GM12864 (cell line): Measurements from ENCODE around the gene CRIP2.

Experiments
- DNase-seq: peaks from one replicate; pipeline ENCODE4 v3.0.0-alpha.2; 2011; ENCODE audit warnings: low read depth
- H3K4me3 ChIP-seq: 2 replicates; pipeline ENCODE4 v1.5.1; 2011; ENCODE audit warnings: mild to moderate bottlenecking, low read depth, low read length, control low read depth
- TF ChIP-seq, protein P1 (sequence below): IDR thresholded peaks from 2 replicates; pipeline ENCODE4 v1.5.1; 2011; ENCODE audit warnings: low read depth, mild to moderate bottlenecking, moderate library complexity, low read length, control low read depth, inconsistent platforms; ENCODE audit errors: missing control alignments

CRIP2 gene

DNA sequence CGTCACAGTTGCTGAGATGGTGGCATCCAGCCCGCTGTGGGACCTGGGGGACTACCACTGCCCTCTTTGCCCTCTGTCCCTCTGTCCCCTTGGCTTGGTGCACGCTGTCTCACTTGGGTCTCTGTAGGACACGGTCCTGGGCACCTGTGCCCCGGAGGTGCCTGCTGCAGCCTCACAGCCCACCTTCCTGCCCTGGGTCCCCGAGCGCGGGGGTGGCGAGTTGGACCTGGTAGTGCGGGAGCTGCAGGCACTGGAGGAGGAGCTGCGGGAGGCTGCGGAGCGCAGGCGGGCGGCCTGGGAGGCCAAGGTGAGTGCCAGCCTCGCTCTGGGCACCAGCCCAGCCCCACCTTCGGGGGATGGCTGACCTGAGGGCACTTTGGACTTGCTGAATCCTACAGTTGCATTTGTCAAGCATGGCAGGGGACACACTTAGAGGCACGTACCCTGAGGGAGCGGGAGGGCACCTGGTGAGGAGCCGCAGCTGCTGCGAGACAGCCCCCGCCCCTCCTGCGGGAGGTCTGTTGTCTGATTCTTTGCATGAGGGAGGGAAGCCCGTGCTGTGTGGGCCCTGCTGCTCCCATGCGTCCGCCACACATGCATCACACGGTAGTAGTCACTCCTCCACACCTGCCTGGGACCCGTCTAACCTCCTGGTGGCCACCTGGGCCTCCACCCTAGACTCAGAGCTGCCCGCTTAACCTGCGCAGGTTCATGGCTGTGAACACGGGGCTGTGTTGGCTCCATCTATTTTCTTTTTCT, 23.2 kb downstream of the CRIP2 start:
- TF ChIP-seq, protein P1, sequence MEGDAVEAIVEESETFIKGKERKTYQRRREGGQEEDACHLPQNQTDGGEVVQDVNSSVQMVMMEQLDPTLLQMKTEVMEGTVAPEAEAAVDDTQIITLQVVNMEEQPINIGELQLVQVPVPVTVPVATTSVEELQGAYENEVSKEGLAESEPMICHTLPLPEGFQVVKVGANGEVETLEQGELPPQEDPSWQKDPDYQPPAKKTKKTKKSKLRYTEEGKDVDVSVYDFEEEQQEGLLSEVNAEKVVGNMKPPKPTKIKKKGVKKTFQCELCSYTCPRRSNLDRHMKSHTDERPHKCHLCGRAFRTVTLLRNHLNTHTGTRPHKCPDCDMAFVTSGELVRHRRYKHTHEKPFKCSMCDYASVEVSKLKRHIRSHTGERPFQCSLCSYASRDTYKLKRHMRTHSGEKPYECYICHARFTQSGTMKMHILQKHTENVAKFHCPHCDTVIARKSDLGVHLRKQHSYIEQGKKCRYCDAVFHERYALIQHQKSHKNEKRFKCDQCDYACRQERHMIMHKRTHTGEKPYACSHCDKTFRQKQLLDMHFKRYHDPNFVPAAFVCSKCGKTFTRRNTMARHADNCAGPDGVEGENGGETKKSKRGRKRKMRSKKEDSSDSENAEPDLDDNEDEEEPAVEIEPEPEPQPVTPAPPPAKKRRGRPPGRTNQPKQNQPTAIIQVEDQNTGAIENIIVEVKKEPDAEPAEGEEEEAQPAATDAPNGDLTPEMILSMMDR: no peak
- DNase-seq: no peak
- H3K4me3 ChIP-seq: no peak overlapping the region

DNA sequence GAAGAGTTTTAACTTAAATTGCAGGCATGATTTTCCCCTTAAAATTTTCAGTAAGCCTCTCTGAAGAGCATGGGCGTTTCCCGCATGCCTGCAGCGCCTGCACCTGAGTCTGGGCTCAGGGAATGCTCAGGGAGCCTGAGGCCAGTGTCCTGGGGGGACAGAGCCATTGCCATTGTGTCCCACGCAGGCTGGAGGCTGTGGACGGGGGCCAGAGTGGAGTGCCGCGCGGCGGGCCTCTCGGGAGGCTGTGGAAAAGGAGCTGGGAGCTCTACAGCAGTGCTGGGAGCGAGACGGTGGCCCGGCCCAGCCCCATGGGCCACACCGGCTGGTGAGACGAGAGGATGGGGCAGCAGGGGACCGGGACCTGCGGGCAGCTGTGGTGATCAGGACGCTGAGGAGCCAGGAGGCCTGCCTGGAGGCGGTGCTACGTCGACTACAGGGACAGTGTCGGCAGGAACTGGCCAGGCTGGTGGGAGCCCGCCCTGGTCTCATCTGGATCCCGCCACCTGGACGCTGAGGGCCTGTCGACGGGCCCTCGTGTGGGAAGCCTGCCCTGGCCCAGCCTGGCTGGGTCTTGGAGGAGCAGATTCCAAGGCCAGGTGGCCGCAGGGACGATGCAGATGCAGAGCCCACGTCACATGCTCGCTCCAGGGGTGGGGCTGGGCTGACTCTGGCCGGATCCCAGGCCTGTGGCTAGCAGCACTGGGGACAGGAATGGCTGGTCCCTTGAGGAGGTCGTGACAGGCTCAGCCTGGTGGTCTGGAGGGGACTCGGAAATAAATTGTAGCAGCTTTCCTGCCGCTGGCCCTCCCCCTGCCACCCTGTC, 24.0 kb downstream of the CRIP2 start:
- TF ChIP-seq, protein P1: no peak
- no peak overlapping the region for H3K4me3 ChIP-seq
- DNase-seq: no peak

DNA sequence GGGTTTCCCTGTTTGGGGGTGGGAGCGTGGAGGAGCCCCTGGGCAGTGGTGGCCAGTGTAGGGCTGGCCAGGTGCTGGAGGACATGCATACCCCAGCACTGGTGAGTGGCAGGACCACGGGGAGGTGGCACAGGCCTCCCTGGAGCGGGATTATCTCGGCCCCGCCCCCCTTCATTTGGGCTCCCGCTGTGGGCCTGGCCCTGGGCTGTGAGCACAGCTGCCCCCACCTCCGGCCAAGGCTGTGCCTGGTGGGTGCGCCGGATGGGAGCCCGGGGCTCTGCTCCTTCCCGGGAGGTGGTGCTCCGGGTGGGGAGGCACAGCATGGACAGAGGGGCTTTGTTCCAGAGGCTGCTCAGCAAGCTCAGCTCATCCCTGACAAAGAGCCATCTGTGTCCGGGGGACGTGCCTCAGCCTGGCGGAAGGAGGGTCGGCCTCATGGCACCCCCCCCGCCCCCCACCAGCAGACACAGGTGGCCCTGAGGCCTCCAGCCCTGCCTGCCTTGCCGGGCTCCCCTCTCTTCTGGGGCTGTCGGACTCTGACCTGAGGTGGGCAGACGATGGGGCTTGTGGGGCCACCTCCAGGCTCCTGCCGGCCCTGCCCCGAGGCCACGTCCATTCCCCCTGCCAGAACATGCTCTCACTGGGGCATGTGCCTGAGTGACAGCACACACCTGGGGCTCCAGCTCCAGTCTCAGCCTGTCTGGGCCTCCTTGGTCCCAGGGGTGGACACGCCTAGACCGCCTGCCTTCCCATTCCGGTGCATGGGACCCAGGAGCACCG, 24.8 kb downstream of the CRIP2 start:
- H3K4me3 ChIP-seq: no peak overlapping the region
- no peak for DNase-seq
- TF ChIP-seq, protein P1: no peak

DNA sequence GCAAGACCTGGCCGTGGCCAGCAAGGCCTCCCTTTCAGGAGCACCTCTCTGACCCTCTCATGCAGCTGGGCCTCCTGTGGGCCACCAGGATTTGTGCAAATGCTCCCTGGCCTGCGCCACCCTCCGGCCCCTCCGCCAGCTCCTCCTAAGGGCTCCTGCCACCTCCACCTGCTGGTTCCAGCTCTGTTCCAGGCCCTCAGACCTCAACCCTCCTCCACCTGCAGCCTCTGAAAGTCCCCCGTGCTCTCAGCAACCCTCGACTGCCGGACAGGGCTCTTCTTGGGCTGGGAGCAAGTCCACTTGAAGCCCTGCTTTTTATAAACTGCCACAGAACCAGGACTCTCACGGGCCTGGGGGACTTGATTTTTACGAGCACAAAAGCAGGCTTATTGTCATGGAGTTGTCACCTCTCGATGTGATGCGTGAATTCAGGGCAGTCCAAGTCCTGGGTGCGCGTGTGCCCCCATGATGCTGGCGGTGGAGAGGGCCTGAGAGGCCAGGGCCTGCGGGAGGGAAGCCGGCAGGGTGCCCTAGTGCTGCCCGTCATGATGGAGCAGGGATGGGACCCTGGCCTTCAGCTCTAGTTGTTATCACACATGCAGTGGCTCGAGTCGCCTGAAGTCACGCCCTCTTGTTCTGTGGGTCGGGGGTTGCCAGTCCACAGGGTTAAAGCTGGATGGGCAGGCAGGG, 25.6 kb downstream of the CRIP2 start:
- TF ChIP-seq, protein P1: no peak
- H3K4me3 ChIP-seq: no peak overlapping the region
- no peak for DNase-seq

DNA sequence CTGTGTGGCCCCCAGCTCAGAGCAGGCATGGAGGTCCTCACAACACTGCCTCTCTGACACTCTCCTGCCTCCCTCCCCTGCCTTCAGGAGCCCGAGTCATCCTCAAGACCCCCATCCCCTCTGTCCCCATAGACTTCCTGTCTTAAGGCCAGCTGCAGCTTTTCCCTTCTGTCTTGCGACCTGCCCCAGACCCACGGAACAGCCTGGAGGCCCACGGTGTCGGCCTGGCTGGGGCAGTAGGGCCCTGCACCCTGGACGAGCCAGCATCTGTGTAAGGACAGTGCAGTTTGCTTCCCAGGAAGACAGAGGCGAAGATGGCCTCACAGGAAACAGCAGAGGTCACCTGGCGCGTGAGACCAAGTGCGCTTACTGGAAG, 26.1 kb downstream of the CRIP2 start:
- DNase-seq: no peak
- TF ChIP-seq, protein P1: no peak
- no peak overlapping the region for H3K4me3 ChIP-seq

DNA sequence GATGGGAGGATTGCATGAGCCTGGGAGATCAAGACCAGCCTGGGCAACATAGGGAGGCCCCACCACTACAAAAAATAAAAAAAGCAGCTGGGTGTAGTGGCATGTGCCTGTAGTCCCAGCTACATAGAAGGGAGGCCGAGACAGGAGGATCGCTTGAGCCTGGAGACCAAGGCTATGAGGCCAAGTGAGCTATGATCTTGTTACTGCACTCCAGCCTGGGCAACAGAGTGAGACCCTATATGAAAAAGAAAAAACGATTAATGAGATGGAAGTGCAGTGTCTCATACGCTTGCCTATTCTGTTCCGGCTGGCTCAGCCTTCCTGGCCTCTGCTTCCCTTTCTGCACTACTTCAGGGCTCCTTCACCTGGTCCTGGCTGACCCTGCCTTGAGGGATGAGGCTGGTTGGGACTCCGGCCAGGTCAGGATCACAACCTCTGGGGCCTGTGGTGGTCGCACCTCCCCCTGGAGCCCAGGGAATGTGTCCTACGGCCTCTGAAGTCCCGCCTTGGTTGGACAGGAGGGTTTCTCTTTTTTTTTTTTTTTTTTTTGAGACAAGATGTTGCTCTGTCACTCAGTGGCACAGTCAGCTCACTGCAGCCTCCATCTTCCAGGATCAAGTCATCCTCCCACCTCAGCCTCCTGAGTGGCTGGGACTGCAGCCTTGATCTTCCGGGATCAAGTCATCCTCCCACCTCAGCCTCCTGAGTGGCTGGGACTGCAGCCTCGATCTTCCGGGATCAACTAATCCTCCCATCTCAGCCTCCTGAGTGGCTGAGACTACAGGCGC, 27.1 kb downstream of the CRIP2 start:
- TF ChIP-seq, protein P1: no peak
- no peak for DNase-seq
- H3K4me3 ChIP-seq: no peak overlapping the region
